H1 (cell line): ENCODE measurements around the gene LYL1. TPM values are rescaled to one million over a fixed set of nuclear protein-coding genes. Genes with fewer than 3 reads are reported as not detected.

Experiments
- BACH1 ChIP-seq: IDR thresholded peaks from 2 replicates; pipeline ENCODE4 v1.6.1; 2012; ENCODE audit warnings: low read length, improper control_type of control experiment
- CREB1 ChIP-seq: IDR thresholded peaks from 2 replicates; pipeline ENCODE4 v1.6.1; 2012; ENCODE audit warnings: inconsistent platforms
- CTCF ChIP-seq, 3 experiments: IDR thresholded peaks; 1 replicate in 2 of 3; 2 replicates in 1 of 3; pipeline versions ENCODE4 v1.5.1 to v1.6.1; 2011; ENCODE audit warnings: low read length in 3 of 3, mild to moderate bottlenecking in 3 of 3, inconsistent platforms in 2 of 3, low read depth in 1 of 3, moderate library complexity in 1 of 3; ENCODE audit not compliant: insufficient read depth in 1 of 3; ENCODE audit errors: control extremely low read depth in 1 of 3
- EZH2 ChIP-seq: fragments of 200-600 bp; sonication (generic); IDR thresholded peaks from 2 replicates; pipeline ENCODE4 v1.7.1; 2012; ENCODE audit warnings: low read depth, mild to moderate bottlenecking, moderate library complexity, low read length, inconsistent platforms; ENCODE audit not compliant: severe bottlenecking
- GABPA ChIP-seq: IDR thresholded peaks from 2 replicates; pipeline ENCODE4 v1.6.1; 2011; ENCODE audit warnings: mild to moderate bottlenecking, low read length, moderate library complexity, borderline replicate concordance; ENCODE audit not compliant: insufficient read depth
- HDAC2 ChIP-seq, 2 experiments: fragments of 300-600 bp in 1 of 2; sonication (generic) in 1 of 2; IDR thresholded peaks; 2 replicates each; pipeline ENCODE4 v1.6.1; 2011 to 2012; ENCODE audit warnings: low read depth in 2 of 2, low read length in 2 of 2, mild to moderate bottlenecking in 2 of 2, moderate library complexity in 2 of 2, borderline replicate concordance in 1 of 2, inconsistent platforms in 1 of 2
- JUN ChIP-seq: IDR thresholded peaks from 2 replicates; pipeline ENCODE4 v1.6.1; 2011; ENCODE audit warnings: low read depth, mild to moderate bottlenecking, improper control_type of control experiment, low read length
- JUND ChIP-seq: IDR thresholded peaks from 2 replicates; pipeline ENCODE4 v1.6.1; 2011; ENCODE audit warnings: mild to moderate bottlenecking, improper control_type of control experiment, low read length
- MAFK ChIP-seq: IDR thresholded peaks from 2 replicates; pipeline ENCODE4 v1.6.1; 2012; ENCODE audit warnings: low read depth, mild to moderate bottlenecking, improper control_type of control experiment, low read length
- MAX ChIP-seq: IDR thresholded peaks from 2 replicates; pipeline ENCODE4 v1.6.1; 2012; ENCODE audit warnings: inconsistent platforms
- NRF1 ChIP-seq: IDR thresholded peaks from 2 replicates; pipeline ENCODE4 v1.6.1; 2011; ENCODE audit warnings: mild to moderate bottlenecking, low read depth, low read length, improper control_type of control experiment
- RAD21 ChIP-seq, 2 experiments: IDR thresholded peaks in 1 of 2; conservative IDR thresholded peaks in 1 of 2; 2 replicates each; pipeline ENCODE4 v1.6.1; 2011; ENCODE audit warnings: low read depth in 2 of 2, low read length in 2 of 2, improper control_type of control experiment in 1 of 2, inconsistent platforms in 1 of 2, mild to moderate bottlenecking in 1 of 2, moderate library complexity in 1 of 2
- RBBP5 ChIP-seq: IDR thresholded peaks from 2 replicates; pipeline ENCODE4 v1.7.1; 2012; ENCODE audit warnings: low read depth, mild to moderate bottlenecking, inconsistent platforms, low read length, moderate library complexity, borderline replicate concordance
- SIN3A ChIP-seq, 2 experiments: IDR thresholded peaks in 1 of 2; conservative IDR thresholded peaks in 1 of 2; 2 replicates each; pipeline ENCODE4 v1.6.1; 2011 to 2012; ENCODE audit warnings: low read length in 2 of 2, improper control_type of control experiment in 1 of 2, low read depth in 1 of 2, mild to moderate bottlenecking in 1 of 2
- SP1 ChIP-seq: IDR thresholded peaks from 2 replicates; pipeline ENCODE4 v1.6.1; 2011; ENCODE audit warnings: low read depth, low read length
- TCF12 ChIP-seq: IDR thresholded peaks from 2 replicates; pipeline ENCODE4 v1.6.1; 2011; ENCODE audit warnings: low read depth, mild to moderate bottlenecking, low read length
- USF2 ChIP-seq: IDR thresholded peaks from 2 replicates; pipeline ENCODE4 v1.6.1; 2011; ENCODE audit warnings: low read length, improper control_type of control experiment
- YY1 ChIP-seq: IDR thresholded peaks from 2 replicates; pipeline ENCODE4 v1.6.1; 2011; ENCODE audit warnings: low read depth, mild to moderate bottlenecking, low read length
- polyA plus RNA-seq, 7 experiments: library from polyadenylated mRNA; depleted of rRNA in 3 of 7; stranded (reverse) in 5 of 7; unstranded in 2 of 7; fragments of >200 nt in 5 of 7; fragments of 200-250 nt in 2 of 7; gene quantifications; 1 replicate in 5 of 7; 2 replicates in 1 of 7; 4 replicates in 1 of 7; pipeline versions ENCODE4 v1.2.1 to v1.2.3, GENCODE V29; 2011 to 2013; ENCODE audit warnings: missing spikeins in 2 of 7, mixed read lengths in 2 of 7
- total RNA-seq: library from RNA; stranded (reverse); fragmentation: NEBNext Ultra II Directional; extraction: Animal tissue kit (Norgen Biotek cat#: 25700); gene quantifications from 2 replicates; pipeline ENCODE4 v1.2.1, GENCODE V29; 2021

LYL1 gene
- total and polyA plus RNA-seq, 2 of the 8 experiments (the other 6 are each of a cell fraction or from before 2014, with no cell fraction given) = 0.58 to 0.76 TPM

- TF ChIP-seq MAX = peak; percentile 13
- TF ChIP-seq USF2 = peak; percentile 57
- TF ChIP-seq JUN = no peak
- no peak for TF ChIP-seq NRF1
- peak; percentile 95 to 98 (median 95) for TF ChIP-seq CTCF (IDR thresholded peaks at IDR 0.05; ENCODE audit: control extremely low read depth in 1 of 3, insufficient read depth in 1 of 3, low read depth in 1 of 3, low read length in 3 of 3)
- no peak for TF ChIP-seq BACH1
- no peak for TF ChIP-seq MAFK
- TF ChIP-seq EZH2 = peak; percentile 66
- TF ChIP-seq HDAC2 (IDR thresholded peaks at IDR 0.05; ENCODE audit: borderline replicate concordance in 1 of 2, low read depth in 2 of 2, low read length in 2 of 2) = 0 out of 4 replicates have a peak, but pooled peaks of 1 of the 2 experiments have one; percentile 37
- peak; percentile 75; the same call in 1 of the 2 replicates for TF ChIP-seq YY1
- TF ChIP-seq RBBP5 = no peak
- TF ChIP-seq TCF12 = 0 out of 2 replicates have a peak, but pooled peaks have one; percentile 56
- TF ChIP-seq JUND = no peak
- no peak for TF ChIP-seq SP1
- TF ChIP-seq RAD21 (IDR thresholded peaks at IDR 0.05 in 1 of 2, conservative IDR thresholded peaks at IDR 0.05 in 1 of 2; ENCODE audit: low read depth in 2 of 2, low read length in 2 of 2) = peak; percentile 82 to 91
- TF ChIP-seq GABPA = peak; percentile 73; the same call in 1 of the 2 replicates
- TF ChIP-seq SIN3A (conservative IDR thresholded peaks at IDR 0.05 in 1 of 2, IDR thresholded peaks at IDR 0.05 in 1 of 2; ENCODE audit: low read depth in 1 of 2, low read length in 2 of 2) = no peak
- peak; percentile 67; the same call in 1 of the 2 replicates for TF ChIP-seq CREB1
Measured at GRCh38 chr19:13060964-13061927, 41.4 kb downstream of the LYL1 start (continued).
